GM23338 (cell line): ENCODE results near the gene CCL14. TPM values are rescaled to one million over a fixed set of nuclear protein-coding genes. Genes with fewer than 3 reads are reported as not detected.

Source experiments
- ATAC-seq: fragments of 200-7000 bp; cut with Tn5 transposase; 3 replicates; pipeline ENCODE4 v1.9.1; 2020
- DNase-seq: peaks from one replicate; pipeline ENCODE4 v3.0.0-alpha.2; 2015; ENCODE audit warnings: low spot score
- H2AFZ ChIP-seq: fragments of 200-600 bp; sonication (generic); 2 replicates; pipeline ENCODE4 v1.8.0; 2016; ENCODE audit warnings: antibody characterized with exemption, mild to moderate bottlenecking, moderate library complexity
- H3F3A ChIP-seq: fragments of 200-600 bp; sonication (generic); replicated peaks from 2 replicates; pipeline ENCODE4 v1.8.0; 2017; ENCODE audit warnings: antibody characterized with exemption, mixed run types, low read depth
- H3K27ac ChIP-seq: fragments of 200-600 bp; sonication (generic); 2 replicates; pipeline ENCODE4 v1.6.1; 2016; ENCODE audit warnings: low read depth
- H3K27me3 ChIP-seq: fragments of 200-600 bp; sonication (generic); 2 replicates; pipeline ENCODE4 v1.8.0; 2016; ENCODE audit warnings: mild to moderate bottlenecking, mixed run types, moderate library complexity; ENCODE audit not compliant: insufficient read depth
- H3K36me3 ChIP-seq: fragments of 200-600 bp; sonication (generic); 2 replicates; pipeline ENCODE4 v1.8.0; 2016; ENCODE audit warnings: mild to moderate bottlenecking; ENCODE audit not compliant: insufficient read depth
- H3K4me1 ChIP-seq: fragments of 200-600 bp; sonication (generic); 2 replicates; pipeline ENCODE4 v1.8.0; 2016; ENCODE audit warnings: mild to moderate bottlenecking, moderate library complexity; ENCODE audit not compliant: insufficient read depth
- H3K4me2 ChIP-seq: fragments of 200-600 bp; sonication (generic); 2 replicates; pipeline ENCODE4 v1.7.1; 2017; ENCODE audit warnings: mixed run types
- H3K4me3 ChIP-seq: fragments of 200-600 bp; sonication (generic); 2 replicates; pipeline ENCODE4 v1.6.1; 2016; ENCODE audit warnings: mixed run types
- H3K79me2 ChIP-seq: fragments of 200-600 bp; sonication (generic); replicated peaks from 2 replicates; pipeline ENCODE4 v1.8.0; 2017; ENCODE audit warnings: mild to moderate bottlenecking; ENCODE audit not compliant: insufficient read depth
- H3K9me2 ChIP-seq: fragments of 200-600 bp; sonication (generic); 2 replicates; pipeline ENCODE4 v1.8.0; 2017; ENCODE audit not compliant: insufficient read depth
- H4K20me1 ChIP-seq: fragments of 200-600 bp; sonication (generic); replicated peaks from 2 replicates; pipeline ENCODE4 v1.8.0; 2017; ENCODE audit warnings: mild to moderate bottlenecking; ENCODE audit not compliant: insufficient read depth
- H3K27ac Mint-ChIP-seq: 2 replicates; pipeline ENCODE4 v1.8.0; 2020; ENCODE audit warnings: inconsistent platforms, mild to moderate bottlenecking, moderate library complexity, mixed read lengths
- H3K27me3 Mint-ChIP-seq: 3 replicates; pipeline ENCODE4 v1.8.0; 2022; ENCODE audit warnings: low read depth, mild to moderate bottlenecking, moderate library complexity, mixed read lengths, inconsistent platforms; ENCODE audit not compliant: insufficient read depth, poor library complexity
- H3K36me3 Mint-ChIP-seq: 3 replicates; pipeline ENCODE4 v1.8.0; 2021; ENCODE audit warnings: low read depth, mild to moderate bottlenecking, inconsistent platforms, moderate library complexity, mixed read lengths
- H3K4me1 Mint-ChIP-seq: 3 replicates; pipeline ENCODE4 v1.8.0; 2020; ENCODE audit warnings: mild to moderate bottlenecking, inconsistent platforms, mixed read lengths
- H3K4me3 Mint-ChIP-seq: 3 replicates; pipeline ENCODE4 v1.8.0; 2021; ENCODE audit warnings: moderate library complexity, mild to moderate bottlenecking, inconsistent platforms, mixed read lengths
- H3K9me3 Mint-ChIP-seq: 3 replicates; pipeline ENCODE4 v1.8.0; 2020; ENCODE audit warnings: moderate library complexity, mild to moderate bottlenecking, inconsistent platforms, mixed read lengths
- EZH2 ChIP-seq: fragments of 200-600 bp; sonication (generic); IDR thresholded peaks from one replicate; pipeline ENCODE4 v1.8.0; 2017; ENCODE audit warnings: antibody characterized with exemption, mild to moderate bottlenecking, low read depth; ENCODE audit not compliant: unreplicated experiment
- JUNB ChIP-seq: IDR thresholded peaks from one replicate; pipeline ENCODE4 v1.6.1; 2016; ENCODE audit warnings: antibody characterized with exemption; ENCODE audit not compliant: unreplicated experiment
- NANOG ChIP-seq: IDR thresholded peaks from 2 replicates; pipeline ENCODE4 v1.6.1; 2016; ENCODE audit warnings: antibody characterized with exemption, borderline replicate concordance
- POLR2AphosphoS5 ChIP-seq: IDR thresholded peaks from 2 replicates; pipeline ENCODE4 v1.6.1; 2016; ENCODE audit warnings: antibody characterized with exemption, low read depth
- ZNF331 ChIP-seq: fragments of 250-450 bp; sonication (Bioruptor Pico); IDR thresholded peaks from 2 replicates; pipeline ENCODE4 v1.5.0; 2020; ENCODE audit warnings: low read depth, mild to moderate bottlenecking, moderate library complexity
- polyA plus RNA-seq: library from polyadenylated mRNA; unstranded; fragments of >200 nt; fragmentation: Nextera tagmentation; extraction: Ambion mirVana; gene quantifications from 2 replicates; pipeline ENCODE4 v1.2.1, GENCODE V29; 2016
- total RNA-seq: library from RNA; depleted of rRNA; stranded (reverse); fragments of >200 nt; shearing (Covaris generic); gene quantifications from 2 replicates; pipeline ENCODE4 v1.2.3, GENCODE V29; 2014
- TF ChIP-seq, protein P1 (sequence below), 2 experiments: fragments of 200-600 bp in 1 of 2; sonication (generic) in 1 of 2; conservative IDR thresholded peaks; 2 replicates each; pipeline versions ENCODE4 v1.5.1 to v1.6.1; 2016 to 2017; ENCODE audit warnings: antibody characterized with exemption in 2 of 2, low read depth in 2 of 2, mild to moderate bottlenecking in 2 of 2, moderate library complexity in 1 of 2
- TF ChIP-seq, protein P2 (sequence below): IDR thresholded peaks from 2 replicates; pipeline ENCODE4 v1.6.1; 2016; ENCODE audit warnings: antibody characterized with exemption
- TF ChIP-seq, protein P3 (sequence below): fragments of 250-450 bp; sonication (Bioruptor Pico); IDR thresholded peaks from 2 replicates; pipeline ENCODE4 v1.5.0; 2020; ENCODE audit warnings: mild to moderate bottlenecking, moderate library complexity

CCL14 gene
- total and polyA plus RNA-seq, 2 experiments from 2014 or later, result not detected

DNA sequence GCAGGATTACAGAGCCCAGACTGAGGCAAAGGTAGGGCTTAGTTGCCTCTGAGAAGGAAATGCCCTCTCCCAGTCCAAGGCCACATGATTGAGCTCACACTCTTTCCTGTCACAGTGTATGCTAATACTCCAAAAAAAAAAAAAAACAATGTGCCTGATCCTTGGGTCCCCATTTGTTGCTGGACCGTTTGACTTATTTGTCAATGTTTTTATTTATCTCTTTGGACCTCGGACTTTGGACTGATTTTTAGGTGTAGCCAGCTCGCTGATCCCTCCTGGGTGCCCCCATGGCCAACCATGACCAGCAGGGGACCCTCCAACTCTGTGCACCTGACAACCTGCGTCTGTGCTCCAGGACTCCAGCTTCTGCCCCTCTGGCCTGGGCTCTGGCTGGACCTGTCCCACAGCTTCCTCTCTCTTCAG is 4.6 kb downstream of the CCL14 start:
- H2AFZ ChIP-seq, result no peak overlapping the region
- no peaks in the 10 kb centered on the region for H4K20me1 ChIP-seq
- Mint-ChIP-seq H3K9me3 (no peaks in the 10 kb centered on the region), H3K36me3 (no peaks in the 10 kb centered on the region), H3K27me3 (peaks cover 6% of the 10 kb centered on the region), H3K27ac (no peak overlapping the region), H3K4me1 (no peaks in the 10 kb centered on the region), H3K4me3 (no peak overlapping the region)
- peaks cover 7% of the 10 kb centered on the region; the same call in 1 of the 2 replicates for H3K9me2 ChIP-seq
- no peaks in the 10 kb centered on the region for H3K27me3 ChIP-seq
- no peak for TF ChIP-seq EZH2
- TF ChIP-seq POLR2AphosphoS5, result no peak
- TF ChIP-seq NANOG, result no peak
- TF ChIP-seq, protein P1, sequence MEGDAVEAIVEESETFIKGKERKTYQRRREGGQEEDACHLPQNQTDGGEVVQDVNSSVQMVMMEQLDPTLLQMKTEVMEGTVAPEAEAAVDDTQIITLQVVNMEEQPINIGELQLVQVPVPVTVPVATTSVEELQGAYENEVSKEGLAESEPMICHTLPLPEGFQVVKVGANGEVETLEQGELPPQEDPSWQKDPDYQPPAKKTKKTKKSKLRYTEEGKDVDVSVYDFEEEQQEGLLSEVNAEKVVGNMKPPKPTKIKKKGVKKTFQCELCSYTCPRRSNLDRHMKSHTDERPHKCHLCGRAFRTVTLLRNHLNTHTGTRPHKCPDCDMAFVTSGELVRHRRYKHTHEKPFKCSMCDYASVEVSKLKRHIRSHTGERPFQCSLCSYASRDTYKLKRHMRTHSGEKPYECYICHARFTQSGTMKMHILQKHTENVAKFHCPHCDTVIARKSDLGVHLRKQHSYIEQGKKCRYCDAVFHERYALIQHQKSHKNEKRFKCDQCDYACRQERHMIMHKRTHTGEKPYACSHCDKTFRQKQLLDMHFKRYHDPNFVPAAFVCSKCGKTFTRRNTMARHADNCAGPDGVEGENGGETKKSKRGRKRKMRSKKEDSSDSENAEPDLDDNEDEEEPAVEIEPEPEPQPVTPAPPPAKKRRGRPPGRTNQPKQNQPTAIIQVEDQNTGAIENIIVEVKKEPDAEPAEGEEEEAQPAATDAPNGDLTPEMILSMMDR (conservative IDR thresholded peaks at IDR 0.05; ENCODE audit: low read depth in 2 of 2), result peak; percentile 48 to 73
- TF ChIP-seq JUNB, result no peak
- no peak for TF ChIP-seq ZNF331 (CRISPR knock-in tag)
- TF ChIP-seq, protein P2, sequence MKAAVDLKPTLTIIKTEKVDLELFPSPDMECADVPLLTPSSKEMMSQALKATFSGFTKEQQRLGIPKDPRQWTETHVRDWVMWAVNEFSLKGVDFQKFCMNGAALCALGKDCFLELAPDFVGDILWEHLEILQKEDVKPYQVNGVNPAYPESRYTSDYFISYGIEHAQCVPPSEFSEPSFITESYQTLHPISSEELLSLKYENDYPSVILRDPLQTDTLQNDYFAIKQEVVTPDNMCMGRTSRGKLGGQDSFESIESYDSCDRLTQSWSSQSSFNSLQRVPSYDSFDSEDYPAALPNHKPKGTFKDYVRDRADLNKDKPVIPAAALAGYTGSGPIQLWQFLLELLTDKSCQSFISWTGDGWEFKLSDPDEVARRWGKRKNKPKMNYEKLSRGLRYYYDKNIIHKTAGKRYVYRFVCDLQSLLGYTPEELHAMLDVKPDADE, result no peak
- TF ChIP-seq, protein P3, sequence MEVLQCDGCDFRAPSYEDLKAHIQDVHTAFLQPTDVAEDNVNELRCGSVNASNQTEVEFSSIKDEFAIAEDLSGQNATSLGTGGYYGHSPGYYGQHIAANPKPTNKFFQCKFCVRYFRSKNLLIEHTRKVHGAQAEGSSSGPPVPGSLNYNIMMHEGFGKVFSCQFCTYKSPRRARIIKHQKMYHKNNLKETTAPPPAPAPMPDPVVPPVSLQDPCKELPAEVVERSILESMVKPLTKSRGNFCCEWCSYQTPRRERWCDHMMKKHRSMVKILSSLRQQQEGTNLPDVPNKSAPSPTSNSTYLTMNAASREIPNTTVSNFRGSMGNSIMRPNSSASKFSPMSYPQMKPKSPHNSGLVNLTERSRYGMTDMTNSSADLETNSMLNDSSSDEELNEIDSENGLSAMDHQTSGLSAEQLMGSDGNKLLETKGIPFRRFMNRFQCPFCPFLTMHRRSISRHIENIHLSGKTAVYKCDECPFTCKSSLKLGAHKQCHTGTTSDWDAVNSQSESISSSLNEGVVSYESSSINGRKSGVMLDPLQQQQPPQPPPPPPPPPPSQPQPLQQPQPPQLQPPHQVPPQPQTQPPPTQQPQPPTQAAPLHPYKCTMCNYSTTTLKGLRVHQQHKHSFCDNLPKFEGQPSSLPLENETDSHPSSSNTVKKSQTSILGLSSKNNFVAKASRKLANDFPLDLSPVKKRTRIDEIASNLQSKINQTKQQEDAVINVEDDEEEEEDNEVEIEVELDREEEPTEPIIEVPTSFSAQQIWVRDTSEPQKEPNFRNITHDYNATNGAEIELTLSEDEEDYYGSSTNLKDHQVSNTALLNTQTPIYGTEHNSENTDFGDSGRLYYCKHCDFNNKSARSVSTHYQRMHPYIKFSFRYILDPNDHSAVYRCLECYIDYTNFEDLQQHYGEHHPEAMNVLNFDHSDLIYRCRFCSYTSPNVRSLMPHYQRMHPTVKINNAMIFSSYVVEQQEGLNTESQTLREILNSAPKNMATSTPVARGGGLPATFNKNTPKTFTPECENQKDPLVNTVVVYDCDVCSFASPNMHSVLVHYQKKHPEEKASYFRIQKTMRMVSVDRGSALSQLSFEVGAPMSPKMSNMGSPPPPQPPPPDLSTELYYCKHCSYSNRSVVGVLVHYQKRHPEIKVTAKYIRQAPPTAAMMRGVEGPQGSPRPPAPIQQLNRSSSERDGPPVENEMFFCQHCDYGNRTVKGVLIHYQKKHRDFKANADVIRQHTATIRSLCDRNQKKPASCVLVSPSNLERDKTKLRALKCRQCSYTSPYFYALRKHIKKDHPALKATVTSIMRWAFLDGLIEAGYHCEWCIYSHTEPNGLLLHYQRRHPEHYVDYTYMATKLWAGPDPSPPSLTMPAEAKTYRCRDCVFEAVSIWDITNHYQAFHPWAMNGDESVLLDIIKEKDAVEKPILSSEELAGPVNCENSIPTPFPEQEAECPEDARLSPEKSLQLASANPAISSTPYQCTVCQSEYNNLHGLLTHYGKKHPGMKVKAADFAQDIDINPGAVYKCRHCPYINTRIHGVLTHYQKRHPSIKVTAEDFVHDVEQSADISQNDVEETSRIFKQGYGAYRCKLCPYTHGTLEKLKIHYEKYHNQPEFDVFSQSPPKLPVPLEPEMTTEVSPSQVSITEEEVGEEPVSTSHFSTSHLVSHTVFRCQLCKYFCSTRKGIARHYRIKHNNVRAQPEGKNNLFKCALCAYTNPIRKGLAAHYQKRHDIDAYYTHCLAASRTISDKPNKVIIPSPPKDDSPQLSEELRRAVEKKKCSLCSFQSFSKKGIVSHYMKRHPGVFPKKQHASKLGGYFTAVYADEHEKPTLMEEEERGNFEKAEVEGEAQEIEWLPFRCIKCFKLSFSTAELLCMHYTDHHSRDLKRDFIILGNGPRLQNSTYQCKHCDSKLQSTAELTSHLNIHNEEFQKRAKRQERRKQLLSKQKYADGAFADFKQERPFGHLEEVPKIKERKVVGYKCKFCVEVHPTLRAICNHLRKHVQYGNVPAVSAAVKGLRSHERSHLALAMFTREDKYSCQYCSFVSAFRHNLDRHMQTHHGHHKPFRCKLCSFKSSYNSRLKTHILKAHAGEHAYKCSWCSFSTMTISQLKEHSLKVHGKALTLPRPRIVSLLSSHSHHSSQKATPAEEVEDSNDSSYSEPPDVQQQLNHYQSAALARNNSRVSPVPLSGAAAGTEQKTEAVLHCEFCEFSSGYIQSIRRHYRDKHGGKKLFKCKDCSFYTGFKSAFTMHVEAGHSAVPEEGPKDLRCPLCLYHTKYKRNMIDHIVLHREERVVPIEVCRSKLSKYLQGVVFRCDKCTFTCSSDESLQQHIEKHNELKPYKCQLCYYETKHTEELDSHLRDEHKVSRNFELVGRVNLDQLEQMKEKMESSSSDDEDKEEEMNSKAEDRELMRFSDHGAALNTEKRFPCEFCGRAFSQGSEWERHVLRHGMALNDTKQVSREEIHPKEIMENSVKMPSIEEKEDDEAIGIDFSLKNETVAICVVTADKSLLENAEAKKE, result no peak
- no peak overlapping the region for H3K4me3 ChIP-seq
- H3K79me2 ChIP-seq, result no peaks in the 10 kb centered on the region
- DNase-seq, result peak; percentile 54
- H3K27ac ChIP-seq, result no peak overlapping the region
- no peaks in the 10 kb centered on the region for H3K4me1 ChIP-seq
- no peak overlapping the region for H3K4me2 ChIP-seq
- ATAC-seq, result peak; percentile 78
- H3K36me3 ChIP-seq, result no peaks in the 10 kb centered on the region
- no peaks in the 10 kb centered on the region for H3F3A ChIP-seq
